ENCODE data around the gene PPDPF.

Gene PPDPF

DNA sequence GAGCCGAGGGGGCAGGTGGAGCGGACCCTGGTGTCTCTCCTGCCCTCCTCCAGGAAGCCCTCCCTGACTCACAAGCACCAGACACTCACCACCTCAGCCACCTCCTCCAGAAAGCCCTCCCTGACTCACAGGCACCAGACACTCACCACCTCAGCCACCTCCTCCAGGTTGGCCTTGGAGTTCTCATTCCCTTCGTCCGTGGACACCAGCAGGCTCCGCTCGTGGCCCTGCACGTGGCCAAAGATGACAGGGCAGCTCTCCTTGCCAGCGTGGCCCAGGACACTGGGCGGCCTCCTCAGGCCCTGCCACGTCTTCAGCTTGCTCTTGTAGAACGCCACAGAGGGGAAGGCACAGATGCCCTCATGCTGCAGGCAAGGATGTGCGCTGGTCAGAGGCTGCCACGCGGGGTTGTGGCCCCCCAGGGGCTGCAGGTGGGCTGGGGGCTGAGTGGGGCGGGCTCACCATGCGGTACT is 39.8 kb downstream of the PPDPF start:
- no peak for DNase-seq
- Histone ChIP-seq H3K27ac (no peak overlapping the region), H3K36me3 (replicated peaks) (peaks cover 27% of the 10 kb centered on the region), H3K4me3 (ENCODE audit: low read depth, low read length) (no peak overlapping the region), H3K27me3 (replicated peaks) (no peaks in the 10 kb centered on the region)
- TF ChIP-seq, protein P1, sequence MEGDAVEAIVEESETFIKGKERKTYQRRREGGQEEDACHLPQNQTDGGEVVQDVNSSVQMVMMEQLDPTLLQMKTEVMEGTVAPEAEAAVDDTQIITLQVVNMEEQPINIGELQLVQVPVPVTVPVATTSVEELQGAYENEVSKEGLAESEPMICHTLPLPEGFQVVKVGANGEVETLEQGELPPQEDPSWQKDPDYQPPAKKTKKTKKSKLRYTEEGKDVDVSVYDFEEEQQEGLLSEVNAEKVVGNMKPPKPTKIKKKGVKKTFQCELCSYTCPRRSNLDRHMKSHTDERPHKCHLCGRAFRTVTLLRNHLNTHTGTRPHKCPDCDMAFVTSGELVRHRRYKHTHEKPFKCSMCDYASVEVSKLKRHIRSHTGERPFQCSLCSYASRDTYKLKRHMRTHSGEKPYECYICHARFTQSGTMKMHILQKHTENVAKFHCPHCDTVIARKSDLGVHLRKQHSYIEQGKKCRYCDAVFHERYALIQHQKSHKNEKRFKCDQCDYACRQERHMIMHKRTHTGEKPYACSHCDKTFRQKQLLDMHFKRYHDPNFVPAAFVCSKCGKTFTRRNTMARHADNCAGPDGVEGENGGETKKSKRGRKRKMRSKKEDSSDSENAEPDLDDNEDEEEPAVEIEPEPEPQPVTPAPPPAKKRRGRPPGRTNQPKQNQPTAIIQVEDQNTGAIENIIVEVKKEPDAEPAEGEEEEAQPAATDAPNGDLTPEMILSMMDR (IDR thresholded peaks at IDR 0.05; ENCODE audit: low read depth, low read length, missing control alignments) = no peak
- in situ Hi-C loops (cut with HindIII; ENCODE audit: low pct_ligation_motif_present, low sequenced_read_pairs) = no loop called here

DNA sequence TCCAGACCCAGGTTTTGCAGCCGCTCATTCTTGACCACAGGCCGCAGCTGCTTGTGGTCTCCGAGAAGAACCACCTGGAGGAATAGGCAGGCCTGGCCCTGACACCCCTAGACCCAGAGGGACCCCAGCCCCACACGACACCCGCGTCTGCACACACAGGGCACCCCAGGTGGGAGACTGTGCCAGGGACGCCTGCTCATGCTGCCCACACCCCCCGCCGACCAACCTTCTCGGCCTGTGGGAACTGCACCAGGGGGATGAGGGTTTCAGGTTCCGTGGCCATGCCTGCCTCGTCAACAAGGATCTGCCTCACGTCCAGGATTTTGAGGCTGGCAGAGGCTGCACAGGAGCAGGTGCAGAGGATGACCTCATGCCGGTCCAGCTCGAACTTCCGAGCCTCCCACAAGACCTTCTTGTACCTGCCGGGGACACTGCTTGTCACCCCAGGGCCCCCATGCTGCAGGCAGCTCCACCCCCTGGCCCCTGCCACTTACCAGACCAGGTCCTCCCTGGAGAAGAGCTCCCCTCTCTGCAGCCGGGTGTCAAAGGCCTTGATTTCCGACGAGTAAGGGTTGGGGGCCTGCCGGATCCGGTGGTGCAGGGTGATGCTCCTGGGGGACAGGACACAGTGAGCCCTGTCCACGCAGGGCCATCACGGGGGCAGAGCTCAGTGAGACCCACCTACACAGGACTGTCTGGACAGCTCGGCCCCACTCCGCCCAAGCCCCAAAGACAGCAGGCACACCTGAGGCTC is 40.5 kb downstream of the PPDPF start:
- DNase-seq = no peak
- Histone ChIP-seq H3K4me3 (ENCODE audit: low read depth, low read length) (no peak overlapping the region), H3K27ac (no peak overlapping the region), H3K36me3 (replicated peaks) (peaks cover 33% of the 10 kb centered on the region), H3K27me3 (replicated peaks) (no peaks in the 10 kb centered on the region)
- TF ChIP-seq, protein P1 (IDR thresholded peaks at IDR 0.05; ENCODE audit: low read depth, low read length, missing control alignments) = no peak
- in situ Hi-C loops (cut with HindIII; ENCODE audit: low pct_ligation_motif_present, low sequenced_read_pairs) = no loop called here

DNA sequence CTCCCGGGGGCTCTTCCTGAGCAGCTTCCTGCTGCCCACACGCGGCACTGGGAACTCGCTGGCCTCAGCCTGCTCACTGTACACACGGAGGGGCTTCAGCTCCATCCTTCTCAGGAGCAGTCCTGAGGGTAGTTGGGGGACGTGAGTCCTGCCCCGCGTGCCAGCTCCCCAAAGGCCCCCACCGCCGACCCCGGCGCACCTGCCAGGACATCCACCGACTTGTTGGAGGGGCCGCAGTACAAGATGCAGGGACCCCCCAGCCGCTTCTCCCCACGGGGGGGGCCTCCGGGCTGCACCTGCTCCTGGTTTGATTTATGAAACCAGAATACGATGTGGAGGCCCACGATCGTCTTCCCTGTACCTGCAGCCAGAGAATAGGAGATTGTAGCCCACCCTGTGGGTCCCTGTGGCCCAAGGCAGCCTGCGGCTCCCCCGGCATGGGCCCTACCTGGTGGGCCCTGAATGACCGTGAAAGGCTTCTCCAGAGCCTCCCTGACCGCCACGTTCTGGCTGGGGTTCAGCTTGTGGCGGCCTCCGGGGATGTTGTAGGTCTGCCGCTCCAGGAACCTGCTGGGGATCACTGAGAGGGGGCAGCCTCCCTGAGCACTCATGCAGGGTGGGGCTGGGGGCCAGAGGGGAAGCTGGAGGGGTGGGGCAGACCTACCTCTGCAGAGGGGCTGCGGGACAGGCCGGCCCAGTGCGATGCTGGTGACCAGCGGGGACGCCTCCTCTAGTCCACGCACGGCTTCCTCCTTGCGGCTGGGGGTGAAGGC is 41.2 kb downstream of the PPDPF start:
- no peak for DNase-seq
- Histone ChIP-seq H3K27me3 (replicated peaks) (no peaks in the 10 kb centered on the region), H3K36me3 (replicated peaks) (peaks cover 33% of the 10 kb centered on the region), H3K27ac (no peak overlapping the region), H3K4me3 (ENCODE audit: low read depth, low read length) (no peak overlapping the region)
- in situ Hi-C loops (cut with HindIII; ENCODE audit: low pct_ligation_motif_present, low sequenced_read_pairs) = no loop called here
- TF ChIP-seq, protein P1 (IDR thresholded peaks at IDR 0.05; ENCODE audit: low read depth, low read length, missing control alignments) = no peak

DNA sequence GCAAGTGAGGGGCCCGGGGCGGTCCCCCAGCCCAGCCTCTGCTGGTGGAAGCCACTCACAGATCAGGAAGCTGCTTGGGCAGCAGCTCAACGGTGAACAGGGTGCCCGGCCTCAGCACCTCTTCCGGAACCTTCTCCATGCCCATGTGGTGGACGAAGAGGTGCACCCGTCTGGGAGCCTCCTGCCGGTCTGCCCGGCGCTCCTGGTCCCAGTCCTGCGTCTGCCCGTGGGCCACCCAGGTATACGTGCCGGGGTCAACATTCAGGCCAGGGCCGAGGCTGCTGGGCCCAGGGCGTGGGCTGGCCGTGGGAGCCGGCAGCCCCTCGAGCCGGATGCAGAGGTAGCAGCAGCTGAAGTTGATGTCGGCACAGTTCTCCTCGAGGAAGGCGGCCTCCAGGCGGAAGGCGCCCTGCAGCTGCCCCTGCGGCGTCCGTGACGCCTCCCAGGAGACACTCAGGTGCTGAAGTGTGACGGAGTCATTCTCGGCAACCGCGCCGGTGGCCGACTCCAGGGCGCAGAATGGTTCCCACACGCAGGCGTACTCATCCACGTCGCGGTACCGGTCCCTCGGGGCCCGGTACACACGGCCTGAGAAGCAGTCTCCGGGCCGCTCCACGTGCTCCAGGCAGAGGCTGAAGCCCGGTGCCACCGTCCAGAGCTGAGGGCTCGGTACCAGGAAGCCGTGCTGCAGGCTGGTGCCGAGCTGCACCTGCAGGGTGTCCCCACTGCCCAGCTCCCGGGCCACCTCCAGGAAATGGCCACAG is 42.1 kb downstream of the PPDPF start:
- no peak overlapping the region for H3K27ac ChIP-seq
- TF ChIP-seq, protein P1 (IDR thresholded peaks at IDR 0.05; ENCODE audit: low read depth, low read length, missing control alignments) = no peak
- H3K27me3 ChIP-seq (replicated peaks) = no peaks in the 10 kb centered on the region
- H3K36me3 ChIP-seq (replicated peaks) = peaks cover 36% of the 10 kb centered on the region
- in situ Hi-C loops (cut with HindIII; ENCODE audit: low pct_ligation_motif_present, low sequenced_read_pairs) = no loop called here
- no peak for DNase-seq
- no peak overlapping the region for H3K4me3 ChIP-seq (ENCODE audit: low read depth, low read length)

DNA sequence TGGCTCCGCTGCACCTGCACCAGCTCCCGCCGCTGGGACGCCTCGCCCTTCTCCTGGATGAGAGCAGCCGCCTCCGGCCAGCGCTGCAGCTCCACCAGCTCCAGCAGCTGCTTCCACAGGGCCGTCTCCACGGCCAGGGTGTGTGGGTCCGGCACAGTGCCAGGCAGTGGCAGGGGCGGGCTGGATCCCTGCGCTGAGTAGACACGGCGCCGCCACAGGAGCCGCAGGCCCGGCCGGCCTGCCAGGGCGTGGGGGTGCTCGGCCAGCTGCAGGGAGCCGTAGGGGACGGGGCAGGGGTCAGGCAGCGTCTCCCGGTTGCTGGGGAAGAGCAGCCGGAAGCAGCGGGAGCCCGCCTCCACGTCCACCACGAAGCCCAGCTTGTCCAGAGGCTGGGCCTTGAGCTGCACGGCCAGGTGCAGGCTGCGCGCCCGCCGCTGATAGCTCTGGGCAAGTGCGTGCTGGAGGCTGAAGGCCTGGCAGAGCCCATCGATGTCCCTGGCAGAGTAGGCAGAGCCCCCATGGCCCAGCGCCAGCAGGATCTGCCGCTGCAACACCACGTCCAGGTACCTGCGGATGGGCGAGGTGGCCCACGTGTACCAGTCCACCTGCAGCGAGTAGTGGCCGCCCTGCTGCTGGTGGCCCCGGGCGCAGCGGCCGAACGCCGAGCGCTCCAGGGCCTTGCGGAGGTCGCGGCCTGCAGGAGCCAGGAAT is 42.8 kb downstream of the PPDPF start:
- Histone ChIP-seq H3K27me3 (replicated peaks) (no peaks in the 10 kb centered on the region), H3K27ac (no peak overlapping the region), H3K36me3 (replicated peaks) (peaks cover 36% of the 10 kb centered on the region), H3K4me3 (ENCODE audit: low read depth, low read length) (no peak overlapping the region)
- TF ChIP-seq, protein P1 (IDR thresholded peaks at IDR 0.05; ENCODE audit: low read depth, low read length, missing control alignments) = no peak
- in situ Hi-C loops (cut with HindIII; ENCODE audit: low pct_ligation_motif_present, low sequenced_read_pairs) = no loop called here
- no peak for DNase-seq

All from brain microvascular endothelial cell (primary cell).